Lower lobe of right lung (tissue), 2 donors: ENCODE measurements around the gene AGBL1. TPM values are rescaled to one million over a fixed set of nuclear protein-coding genes. Genes with fewer than 3 reads are reported as not detected.

Source experiments
- ATAC-seq, 2 donors: fragments of 200-7000 bp; cut with Tn5 transposase; one replicate each; pipeline ENCODE4 v1.9.1; 2020 to 2022; ENCODE audit warnings: mild to moderate bottlenecking in 2 of 2, moderate library complexity in 2 of 2
- DNase-seq: peaks from one replicate; pipeline ENCODE4 v3.0.0-alpha.2; 2020
- H3K27ac ChIP-seq: fragments of 200-600 bp; one replicate; pipeline ENCODE4 v1.8.0; 2022
- H3K27me3 ChIP-seq: fragments of 200-600 bp; one replicate; pipeline ENCODE4 v1.8.0; 2022; ENCODE audit warnings: low read depth
- H3K36me3 ChIP-seq: fragments of 200-600 bp; one replicate; pipeline ENCODE4 v1.8.0; 2022; ENCODE audit warnings: mild to moderate bottlenecking
- H3K4me1 ChIP-seq: fragments of 200-600 bp; one replicate; pipeline ENCODE4 v1.8.0; 2022
- H3K4me3 ChIP-seq: fragments of 200-600 bp; one replicate; pipeline ENCODE4 v1.8.0; 2022; ENCODE audit warnings: mild to moderate bottlenecking
- H3K9me3 ChIP-seq: fragments of 200-600 bp; one replicate; pipeline ENCODE4 v1.8.0; 2022
- intact Hi-C: fragments of 100-400 bp; cut with DNase I; formaldehyde crosslinking; loops from one replicate; pipeline ENCODE4 v1.11.0; 2022
- total RNA-seq: library from RNA; stranded (reverse); fragmentation: NEBNext Ultra II Directional; extraction: Animal tissue kit (Norgen Biotek cat#: 25700); gene quantifications from one replicate; pipeline ENCODE4 v1.2.1, GENCODE V29; 2021
- TF ChIP-seq, protein P1 (sequence below): fragments of 200-600 bp; IDR thresholded peaks from one replicate; pipeline ENCODE4 v1.8.0; 2022; ENCODE audit warnings: antibody characterized with exemption, mild to moderate bottlenecking
- donor health status: DM: no; HTN: yes; CAD: no; lungs with severe emphysema.

AGBL1 gene
- total RNA-seq, 1 donor from 2014 or later: 12.0 TPM

DNA sequence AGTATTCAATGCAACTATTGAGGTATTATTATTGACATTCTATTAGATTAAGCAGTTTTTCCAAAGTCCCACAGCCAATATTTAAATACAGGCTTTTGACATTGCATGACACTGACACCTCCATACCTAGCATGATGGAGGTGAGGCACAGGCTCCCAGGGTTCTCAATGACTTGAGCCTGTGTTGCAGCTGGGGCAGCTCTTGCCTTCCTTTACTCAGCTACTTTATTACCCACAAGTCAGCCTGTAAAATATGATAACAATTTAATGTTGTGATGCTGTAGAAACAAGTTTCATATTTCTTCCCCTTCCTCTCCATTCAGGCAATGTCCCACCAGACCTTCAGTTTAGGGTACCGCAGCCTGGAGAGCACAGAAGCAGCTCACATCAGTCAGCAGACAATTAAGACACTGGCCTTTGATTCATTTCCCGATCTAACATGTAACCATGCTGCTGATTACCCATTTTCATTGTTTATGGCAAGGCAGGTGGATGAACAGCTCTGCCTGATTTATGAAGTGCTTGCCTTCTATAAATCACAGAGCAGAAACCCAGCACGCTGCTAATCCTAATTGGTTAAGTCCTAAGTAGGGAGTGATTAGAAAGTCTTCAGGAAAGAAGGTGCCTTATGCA lies 826.1 kb downstream of the AGBL1 start:
- H3K36me3 ChIP-seq: no peaks in the 10 kb centered on the region
- no peaks in the 10 kb centered on the region for H3K27me3 ChIP-seq
- H3K4me3 ChIP-seq: no peak overlapping the region
- TF ChIP-seq, protein P1, sequence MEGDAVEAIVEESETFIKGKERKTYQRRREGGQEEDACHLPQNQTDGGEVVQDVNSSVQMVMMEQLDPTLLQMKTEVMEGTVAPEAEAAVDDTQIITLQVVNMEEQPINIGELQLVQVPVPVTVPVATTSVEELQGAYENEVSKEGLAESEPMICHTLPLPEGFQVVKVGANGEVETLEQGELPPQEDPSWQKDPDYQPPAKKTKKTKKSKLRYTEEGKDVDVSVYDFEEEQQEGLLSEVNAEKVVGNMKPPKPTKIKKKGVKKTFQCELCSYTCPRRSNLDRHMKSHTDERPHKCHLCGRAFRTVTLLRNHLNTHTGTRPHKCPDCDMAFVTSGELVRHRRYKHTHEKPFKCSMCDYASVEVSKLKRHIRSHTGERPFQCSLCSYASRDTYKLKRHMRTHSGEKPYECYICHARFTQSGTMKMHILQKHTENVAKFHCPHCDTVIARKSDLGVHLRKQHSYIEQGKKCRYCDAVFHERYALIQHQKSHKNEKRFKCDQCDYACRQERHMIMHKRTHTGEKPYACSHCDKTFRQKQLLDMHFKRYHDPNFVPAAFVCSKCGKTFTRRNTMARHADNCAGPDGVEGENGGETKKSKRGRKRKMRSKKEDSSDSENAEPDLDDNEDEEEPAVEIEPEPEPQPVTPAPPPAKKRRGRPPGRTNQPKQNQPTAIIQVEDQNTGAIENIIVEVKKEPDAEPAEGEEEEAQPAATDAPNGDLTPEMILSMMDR: no peak
- DNase-seq (no peak), ATAC-seq (no peak)
- intact Hi-C loops: no loop called here
- no peaks in the 10 kb centered on the region for H3K4me1 ChIP-seq
- no peak overlapping the region for H3K27ac ChIP-seq
- no peaks in the 10 kb centered on the region for H3K9me3 ChIP-seq

DNA sequence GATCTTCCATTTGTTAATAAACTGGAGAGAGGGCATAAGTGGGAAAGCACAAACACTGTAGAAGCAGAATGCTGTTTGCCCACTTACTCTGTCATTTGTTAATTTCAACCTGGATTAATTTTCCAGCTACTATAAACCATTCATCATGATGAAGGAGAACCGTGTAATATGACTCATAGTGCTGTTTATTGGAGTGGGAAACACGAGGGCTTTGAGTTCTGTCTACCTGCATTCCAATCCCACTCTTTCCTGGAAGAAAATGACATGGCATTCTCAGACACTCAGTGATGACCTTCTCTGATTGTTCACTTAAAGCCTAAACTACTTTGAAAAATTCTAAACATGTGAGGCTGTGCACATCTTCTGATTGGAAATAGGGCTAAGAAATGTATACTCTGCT lies 826.7 kb downstream of the AGBL1 start:
- intact Hi-C loops: no loop called here
- TF ChIP-seq, protein P1: no peak
- no peaks in the 10 kb centered on the region for H3K27me3 ChIP-seq
- H3K36me3 ChIP-seq: no peaks in the 10 kb centered on the region
- ATAC-seq: no peak
- no peak for DNase-seq
- H3K9me3 ChIP-seq: no peaks in the 10 kb centered on the region
- no peaks in the 10 kb centered on the region for H3K4me1 ChIP-seq
- H3K27ac ChIP-seq: no peak overlapping the region
- H3K4me3 ChIP-seq: no peak overlapping the region

DNA sequence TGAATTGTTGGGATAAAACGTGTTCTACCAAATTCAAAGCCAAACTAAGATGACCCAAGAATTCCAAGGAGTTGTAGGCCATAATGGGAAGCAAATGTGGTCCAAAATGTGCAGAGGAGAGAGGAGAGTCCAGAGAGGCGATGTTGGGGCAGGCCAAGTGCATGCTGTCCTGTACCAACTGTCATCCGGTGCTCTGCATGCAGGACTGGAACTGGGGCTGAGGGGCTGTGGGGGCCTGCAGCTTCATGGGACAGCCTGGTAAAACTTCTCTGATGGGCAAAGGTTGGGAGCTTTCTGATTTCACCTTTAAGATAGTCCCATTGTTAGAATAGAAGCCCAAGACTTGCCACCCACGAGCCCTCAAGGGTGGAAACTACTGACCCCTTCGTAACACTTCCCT lies 831.4 kb downstream of the AGBL1 start:
- no peak overlapping the region for H3K27ac ChIP-seq
- no peaks in the 10 kb centered on the region for H3K27me3 ChIP-seq
- intact Hi-C loops: no loop called here
- H3K9me3 ChIP-seq: no peaks in the 10 kb centered on the region
- ATAC-seq (no peak), DNase-seq (no peak)
- TF ChIP-seq, protein P1: no peak
- H3K4me1 ChIP-seq: no peaks in the 10 kb centered on the region
- H3K4me3 ChIP-seq: no peak overlapping the region
- H3K36me3 ChIP-seq: no peaks in the 10 kb centered on the region

DNA sequence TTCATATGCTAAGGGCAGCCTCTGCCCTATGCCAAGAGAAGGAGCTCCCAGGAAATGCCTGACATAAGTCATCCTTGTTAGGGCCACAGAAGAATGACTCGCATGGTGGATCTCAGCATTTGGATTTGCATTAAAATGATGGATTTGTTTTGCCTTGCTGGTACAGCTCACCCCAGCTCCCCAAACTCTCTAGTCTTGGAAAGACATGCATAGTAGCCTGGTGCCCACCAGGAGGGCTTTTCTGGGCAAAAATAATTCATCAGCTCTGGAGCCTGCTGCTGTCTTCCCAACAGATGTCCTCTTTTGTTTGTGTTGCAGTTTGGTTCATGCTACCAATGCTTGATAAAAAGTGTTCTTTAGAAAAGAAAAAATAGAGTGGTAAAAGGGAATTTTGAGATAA lies 833.0 kb downstream of the AGBL1 start:
- Histone ChIP-seq H3K4me1 (no peaks in the 10 kb centered on the region), H3K4me3 (no peak overlapping the region), H3K27me3 (no peaks in the 10 kb centered on the region), H3K36me3 (no peaks in the 10 kb centered on the region), H3K27ac (no peak overlapping the region), H3K9me3 (no peaks in the 10 kb centered on the region)
- DNase-seq: no peak
- ATAC-seq: no peak
- TF ChIP-seq, protein P1: no peak
- intact Hi-C loops: no loop called here

DNA sequence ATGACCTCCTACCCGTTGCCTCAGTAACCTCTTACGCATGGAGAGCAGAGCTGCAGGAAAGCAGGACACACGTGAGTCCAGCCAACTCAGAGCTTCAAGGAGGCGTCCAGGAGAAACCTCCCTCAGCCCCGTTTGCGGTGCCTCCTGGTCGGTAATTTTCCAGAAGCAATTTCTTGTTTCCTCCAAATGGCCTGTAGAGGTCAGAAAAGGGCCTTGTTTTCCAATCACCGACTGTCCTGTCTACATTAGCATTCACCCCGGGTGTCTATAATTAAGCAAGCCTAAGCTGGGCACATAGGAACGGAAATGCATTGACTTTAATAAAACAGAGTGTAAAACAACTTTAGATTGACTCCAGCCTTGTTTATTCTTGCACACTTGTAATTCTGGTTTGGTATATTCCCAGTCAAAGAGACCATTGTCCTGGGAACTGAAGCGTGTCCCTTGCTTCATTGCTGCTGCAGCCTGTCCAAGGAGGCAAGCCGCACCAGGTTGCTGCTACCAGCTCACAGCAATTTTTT lies 836.2 kb downstream of the AGBL1 start:
- Histone ChIP-seq H3K27ac (no peak overlapping the region), H3K9me3 (no peaks in the 10 kb centered on the region), H3K27me3 (no peaks in the 10 kb centered on the region), H3K4me1 (no peaks in the 10 kb centered on the region), H3K4me3 (no peak overlapping the region), H3K36me3 (no peaks in the 10 kb centered on the region)
- intact Hi-C loops: no loop called here
- no peak for DNase-seq
- ATAC-seq: peak; percentile 43 to 49
- TF ChIP-seq, protein P1: peak; percentile 46
